HUES64 (cell line): Measurements from ENCODE around the gene PIM3.

Source experiments
- H3K27ac ChIP-seq: 2 replicates; pipeline ENCODE4 v1.7.0; 2013; ENCODE audit warnings: low read depth, low read length, inconsistent platforms
- H3K27me3 ChIP-seq: 2 replicates; pipeline ENCODE4 v1.6.1; 2013; ENCODE audit warnings: mild to moderate bottlenecking, low read length; ENCODE audit not compliant: insufficient read depth
- H3K36me3 ChIP-seq: 2 replicates; pipeline ENCODE4 v1.6.1; 2013; ENCODE audit warnings: mild to moderate bottlenecking, low read length; ENCODE audit not compliant: insufficient read depth
- H3K4me1 ChIP-seq: 2 replicates; pipeline ENCODE4 v1.6.1; 2013; ENCODE audit warnings: mild to moderate bottlenecking, low read length, moderate library complexity; ENCODE audit not compliant: insufficient read depth
- H3K4me3 ChIP-seq: 2 replicates; pipeline ENCODE4 v1.5.1; 2013; ENCODE audit warnings: mild to moderate bottlenecking, low read length, moderate library complexity
- H3K9ac ChIP-seq: 2 replicates; pipeline ENCODE4 v1.6.1; 2013; ENCODE audit warnings: mild to moderate bottlenecking, low read depth, low read length
- H3K9me3 ChIP-seq: 2 replicates; pipeline ENCODE4 v1.6.1; 2013; ENCODE audit warnings: low read depth, low read length; ENCODE audit not compliant: insufficient read depth
- WGBS: fragments of 150-250, 120-280 bp; methylation state at CpG from one replicate; pipeline ENCODE4 v1.1.7; 2013; ENCODE audit warnings: missing lambda C conversion rate; 5-methylcytosine and 5-hydroxymethylcytosine counted together

The PIM3 gene

DNA sequence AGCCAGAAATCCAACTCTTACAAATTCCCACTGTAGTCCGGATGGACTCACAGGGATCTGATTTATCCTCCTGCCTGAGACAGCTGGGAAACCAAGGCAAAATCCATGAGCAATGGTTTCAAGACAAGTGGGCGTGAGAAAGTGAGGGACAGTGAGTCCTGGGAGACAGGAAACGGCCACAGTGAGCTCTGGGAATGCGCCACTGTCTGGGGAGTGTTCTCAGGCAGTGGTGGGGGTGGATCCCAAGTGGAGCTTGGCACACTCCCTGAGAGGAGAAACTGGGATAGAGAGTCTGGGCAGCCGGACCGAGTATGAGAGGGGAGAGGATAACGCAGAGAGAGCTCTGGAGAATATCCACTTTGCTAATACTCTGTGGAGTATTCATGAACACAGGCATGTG is 42.2 kb downstream of the PIM3 start:
- Histone ChIP-seq H3K9me3 (no peaks in the 10 kb centered on the region), H3K27me3 (peaks cover 28% of the 10 kb centered on the region), H3K36me3 (no peaks in the 10 kb centered on the region), H3K4me1 (no peaks in the 10 kb centered on the region), H3K4me3 (no peak overlapping the region), H3K9ac (no peak overlapping the region), H3K27ac (no peak overlapping the region)
- 76% methylated on average over 7 of the region's 7 CpGs for WGBS

DNA sequence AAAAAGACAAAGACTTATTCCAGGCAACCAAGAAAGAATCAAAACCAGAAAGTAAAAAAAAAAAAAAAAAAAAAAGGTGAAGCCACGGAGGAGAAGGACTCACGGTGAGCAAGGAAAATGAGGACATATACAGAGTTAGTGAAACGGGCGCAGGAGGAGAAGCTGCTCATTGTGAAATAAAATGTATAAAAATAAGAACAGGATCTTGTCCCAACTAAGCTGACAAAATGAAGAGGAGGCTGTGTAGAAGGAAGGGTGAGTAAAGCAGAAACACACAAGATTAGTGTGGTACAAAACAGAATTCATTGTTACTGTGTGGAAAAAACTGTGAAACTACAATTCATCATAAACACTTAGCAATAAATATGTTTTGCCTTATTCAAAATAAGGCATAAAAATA is 44.3 kb downstream of the PIM3 start:
- WGBS, result 69% methylated on average over 4 of the region's 4 CpGs
- no peaks in the 10 kb centered on the region for H3K4me1 ChIP-seq
- H3K4me3 ChIP-seq, result no peak overlapping the region
- no peak overlapping the region for H3K9ac ChIP-seq
- H3K27me3 ChIP-seq, result peaks cover 30% of the 10 kb centered on the region
- no peak overlapping the region for H3K27ac ChIP-seq
- no peaks in the 10 kb centered on the region for H3K36me3 ChIP-seq
- H3K9me3 ChIP-seq, result no peaks in the 10 kb centered on the region

DNA sequence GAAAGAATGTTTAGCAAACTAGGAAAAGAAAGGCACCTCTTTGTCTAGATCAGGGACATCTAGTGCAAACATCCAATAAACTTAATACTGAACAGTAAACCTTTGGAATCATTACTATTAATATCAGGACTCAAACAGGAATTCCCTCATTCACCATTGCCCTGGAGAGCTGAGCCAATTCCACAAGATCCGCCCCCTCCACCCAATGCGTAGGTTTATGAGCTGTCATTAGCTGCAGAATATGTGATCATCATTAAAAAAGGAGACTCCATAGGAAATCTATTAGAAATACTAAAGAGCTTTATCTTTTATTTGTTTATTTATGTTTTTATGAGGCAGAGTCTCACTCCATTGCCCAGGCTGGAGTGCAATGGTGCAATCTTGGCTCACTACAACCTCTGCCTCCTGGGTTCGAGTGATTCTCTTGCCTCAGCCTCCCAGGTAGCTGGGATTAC is 46.5 kb downstream of the PIM3 start:
- peaks cover 31% of the 10 kb centered on the region for H3K27me3 ChIP-seq
- no peak overlapping the region for H3K4me3 ChIP-seq
- H3K9me3 ChIP-seq, result no peaks in the 10 kb centered on the region
- H3K27ac ChIP-seq, result no peak overlapping the region
- H3K4me1 ChIP-seq, result no peaks in the 10 kb centered on the region
- no peaks in the 10 kb centered on the region for H3K36me3 ChIP-seq
- H3K9ac ChIP-seq, result no peak overlapping the region
- WGBS, result 93% methylated on average over 3 of the region's 3 CpGs

DNA sequence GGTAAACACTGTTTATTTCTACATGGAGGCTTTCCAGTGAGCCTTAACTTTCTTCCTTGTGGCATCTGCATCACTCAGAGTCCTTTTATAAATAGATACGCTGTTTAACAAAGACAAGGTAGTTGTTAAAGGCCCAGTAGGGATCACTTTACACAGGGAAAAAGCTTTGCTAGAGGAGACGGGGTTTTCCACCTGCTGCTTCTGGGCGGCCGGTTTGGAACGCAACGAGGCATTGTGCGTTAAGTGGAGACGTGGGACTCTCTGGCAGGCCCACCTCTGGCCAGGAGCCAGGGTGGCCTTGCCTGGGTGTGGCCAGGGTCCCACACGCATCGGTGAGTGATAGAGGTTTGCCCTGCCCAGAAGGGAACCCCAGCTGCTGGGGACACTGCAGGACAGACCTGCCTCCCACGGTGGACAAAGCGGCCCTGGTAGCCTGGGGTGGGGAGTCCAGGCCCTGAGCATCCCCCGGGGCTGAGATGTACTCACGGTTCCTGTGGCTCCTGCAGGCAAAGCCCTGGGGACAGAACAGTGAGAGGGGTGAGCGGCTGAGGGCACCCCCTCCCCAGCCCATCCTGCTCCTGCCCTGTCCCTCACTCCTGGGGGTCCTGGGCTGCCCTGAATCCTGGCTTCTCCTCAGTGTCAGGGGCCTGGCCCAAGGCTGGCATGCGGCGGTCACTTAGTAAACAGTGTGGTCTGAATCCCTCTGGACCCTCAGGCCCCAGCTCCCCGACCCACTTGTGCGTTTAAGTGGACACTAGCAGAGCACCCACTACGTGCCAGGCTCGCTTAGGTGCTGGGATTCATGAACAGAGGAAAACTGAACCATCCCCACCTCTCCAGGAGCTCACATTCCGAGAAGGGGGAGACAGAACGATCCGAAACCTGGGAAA is 47.8 kb downstream of the PIM3 start:
- no peak overlapping the region for H3K9ac ChIP-seq
- H3K36me3 ChIP-seq, result no peaks in the 10 kb centered on the region
- H3K4me1 ChIP-seq, result no peaks in the 10 kb centered on the region
- no peak overlapping the region for H3K27ac ChIP-seq
- WGBS, result 69% methylated on average over 24 of the region's 24 CpGs
- no peaks in the 10 kb centered on the region for H3K9me3 ChIP-seq
- peaks cover 44% of the 10 kb centered on the region for H3K27me3 ChIP-seq
- H3K4me3 ChIP-seq, result no peak overlapping the region

DNA sequence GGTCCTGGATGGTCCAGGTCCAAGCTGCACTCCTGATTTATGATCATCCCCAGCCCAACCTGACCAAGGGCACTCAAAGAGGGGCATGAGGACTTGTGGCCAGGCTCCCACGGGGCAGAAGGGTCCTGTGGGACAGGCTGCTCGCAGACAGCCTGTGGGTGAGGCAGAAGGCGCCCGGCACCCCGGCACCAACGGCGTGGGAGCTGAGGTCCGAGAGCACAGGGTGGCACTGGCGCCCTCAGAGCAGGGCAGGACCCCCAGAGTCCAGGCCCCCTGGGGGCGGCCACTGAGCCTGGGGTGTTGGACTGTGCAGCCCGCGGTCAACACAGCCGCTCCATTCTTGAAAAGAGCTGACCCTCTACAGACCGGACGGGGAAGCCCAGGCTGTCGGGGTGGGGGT is 48.7 kb downstream of the PIM3 start:
- Histone ChIP-seq H3K27ac (no peak overlapping the region), H3K27me3 (peaks cover 52% of the 10 kb centered on the region), H3K9ac (no peak overlapping the region), H3K4me3 (no peak overlapping the region), H3K4me1 (no peaks in the 10 kb centered on the region), H3K36me3 (no peaks in the 10 kb centered on the region), H3K9me3 (no peaks in the 10 kb centered on the region)
- WGBS, result 93% methylated on average over 16 of the region's 16 CpGs

GRCh38 chr22:50009765-50010675 is 49.4 kb downstream of the PIM3 start:
- Histone ChIP-seq H3K4me3 (no peak overlapping the region; the same call in 1 of the 2 replicates), H3K36me3 (no peaks in the 10 kb centered on the region), H3K9me3 (no peaks in the 10 kb centered on the region), H3K9ac (no peak overlapping the region), H3K27me3 (peaks cover 60% of the 10 kb centered on the region), H3K4me1 (no peaks in the 10 kb centered on the region), H3K27ac (no peak overlapping the region)
- 78% methylated on average over 44 of the region's 46 CpGs for WGBS

- Histone ChIP-seq H3K4me3 (peak overlapping the region; percentile 42), H3K36me3 (no peaks in the 10 kb centered on the region), H3K27me3 (peaks cover 67% of the 10 kb centered on the region), H3K9me3 (no peaks in the 10 kb centered on the region), H3K9ac (no peak overlapping the region), H3K27ac (no peak overlapping the region), H3K4me1 (no peaks in the 10 kb centered on the region)
- WGBS, result 9% methylated on average over 51 of the region's 61 CpGs
Measured at GRCh38 chr22:50010676-50011446, 50.3 kb downstream of the PIM3 start.

- no peaks in the 10 kb centered on the region for H3K9me3 ChIP-seq
- no peaks in the 10 kb centered on the region for H3K36me3 ChIP-seq
- 51% methylated on average over 18 of the region's 18 CpGs for WGBS
- peaks cover 75% of the 10 kb centered on the region for H3K27me3 ChIP-seq
- no peak overlapping the region for H3K9ac ChIP-seq
- H3K27ac ChIP-seq, result no peak overlapping the region
- H3K4me3 ChIP-seq, result peak overlapping the region; percentile 42
- H3K4me1 ChIP-seq, result no peaks in the 10 kb centered on the region
Measured at GRCh38 chr22:50011447-50012210, 51.1 kb downstream of the PIM3 start.

GRCh38 chr22:50012211-50013181 is 51.9 kb downstream of the PIM3 start, which contains the start of gene IL17REL:
IL17REL (minus strand) TSS chr22:50012765; CDS start chr22:50012646, 119 bp downstream.
- Histone ChIP-seq H3K36me3 (no peaks in the 10 kb centered on the region), H3K9ac (no peak within 1 kb of the TSS), H3K27ac (no peak within 1 kb of the TSS), H3K27me3 (peaks cover 80% of the 10 kb centered on the region), H3K4me1 (no peaks in the 10 kb centered on the region), H3K4me3 (no peak within 1 kb of the TSS), H3K9me3 (no peaks in the 10 kb centered on the region)
- 56% methylated on average over 29 of the region's 29 CpGs for WGBS
